Adrenal gland (tissue), 12 donors: ENCODE measurements around the gene DIPK1B. TPM values are rescaled to one million over a fixed set of nuclear protein-coding genes. Genes with fewer than 3 reads are reported as not detected.

Source experiments
- DNase-seq, 7 donors: peaks; one replicate each; pipeline ENCODE4 v3.0.0-alpha.2; 2019 to 2020
- H3K27ac ChIP-seq, 5 donors: fragments of 200-600 bp; sonication (generic) in 4 of 5; 1 replicate in 3 of 5; 2 replicates in 2 of 5; pipeline versions ENCODE4 v1.5.1 to v1.8.0; 2016 to 2020; ENCODE audit warnings: mild to moderate bottlenecking in 1 of 5
- H3K27me3 ChIP-seq: fragments of 200-600 bp; 2 replicates; pipeline ENCODE4 v1.8.0; 2021
- H3K36me3 ChIP-seq, 2 donors: fragments of 200-600 bp; replicated peaks in 1 of 2; 1 replicate in 1 of 2; 2 replicates in 1 of 2; pipeline versions ENCODE4 v1.5.1 to v1.8.0; 2018 to 2022
- H3K4me1 ChIP-seq, 2 donors: fragments of 200-600 bp; replicated peaks in 1 of 2; 1 replicate in 1 of 2; 2 replicates in 1 of 2; pipeline versions ENCODE4 v1.5.1 to v1.8.0; 2018 to 2021
- H3K4me3 ChIP-seq, 4 donors: fragments of 200-600 bp; sonication (generic) in 3 of 4; one replicate each; pipeline ENCODE4 v1.5.1; 2016 to 2018
- H3K9me3 ChIP-seq, 3 donors: fragments of 200-600 bp; sonication (generic) in 1 of 3; replicated peaks in 1 of 3; 1 replicate in 2 of 3; 2 replicates in 1 of 3; pipeline versions ENCODE4 v1.5.1 to v1.8.0; 2016 to 2021
- POLR2A ChIP-seq, 2 donors: fragments of 450-650 bp; IDR thresholded peaks; one replicate each; pipeline ENCODE4 v1.6.1; 2017; ENCODE audit warnings: antibody characterized with exemption in 2 of 2, mild to moderate bottlenecking in 2 of 2, moderate library complexity in 1 of 2
- WGBS, 4 donors: extraction: QIAGEN DNeasy Blood & Tissue Kit in 2 of 4; methylation state at CpG; one replicate each; pipeline versions ENCODE4 v1.1.5 to v1.1.7; 2013 to 2017; 5-methylcytosine and 5-hydroxymethylcytosine counted together
- intact Hi-C, 2 donors: fragments of 100-400 bp; cut with DNase I; formaldehyde crosslinking; loops; one replicate each; pipeline versions ENCODE4 v1.14.1 to v1.15.0; 2022 to 2023
- polyA plus RNA-seq, 3 donors: library from polyadenylated mRNA; stranded (reverse); fragments of 200-250 nt in 2 of 3; fragments of 350-450 nt in 1 of 3; fragmentation: Illumina TruSeq in 1 of 3; extraction: RNeasy Lipid Tissue Mini Kit (QIAGEN cat#74804) in 1 of 3; gene quantifications; one replicate each; pipeline ENCODE4 v1.2.3, GENCODE V29; 2013 to 2014
- total RNA-seq, 9 donors: library from RNA; depleted of rRNA in 4 of 9; stranded (reverse); fragments of >200 nt in 4 of 9; fragments of 120-200 nt in 1 of 9; fragmentation: NEBNext Ultra II Directional in 1 of 9; extraction: Animal tissue kit (Norgen Biotek cat#: 25700) in 1 of 9; gene quantifications; one replicate each; pipeline versions ENCODE4 v1.1.0 to v1.2.4, GENCODE V29; 2013 to 2023
- TF ChIP-seq, protein P1 (sequence below), 6 experiments: fragments of 450-650 bp in 4 of 6; fragments of 200-600 bp in 2 of 6; sonication (generic) in 1 of 6; IDR thresholded peaks; 1 replicate in 5 of 6; 2 replicates in 1 of 6; pipeline versions ENCODE4 v1.5.1 to v1.8.0; 2016 to 2021; ENCODE audit warnings: antibody characterized with exemption in 6 of 6, mild to moderate bottlenecking in 2 of 6, moderate library complexity in 1 of 6
- donor health status: healthy with polysubstance abuse.
- donor health status: Bipolar disorder and iron deficiency.
- donor health status: DM: yes; HTN: yes; CAD: no.
- donor health status: DM: no; HTN: no; CAD: no.
- donor health status: DM: no; HTN: no; CAD: no.
- donor health status: DM: yes; HTN: yes; CAD: no.

DIPK1B gene
- total and polyA plus RNA-seq, 12 donors = 1.4 to 19.2 (median 8.3) TPM

DNA sequence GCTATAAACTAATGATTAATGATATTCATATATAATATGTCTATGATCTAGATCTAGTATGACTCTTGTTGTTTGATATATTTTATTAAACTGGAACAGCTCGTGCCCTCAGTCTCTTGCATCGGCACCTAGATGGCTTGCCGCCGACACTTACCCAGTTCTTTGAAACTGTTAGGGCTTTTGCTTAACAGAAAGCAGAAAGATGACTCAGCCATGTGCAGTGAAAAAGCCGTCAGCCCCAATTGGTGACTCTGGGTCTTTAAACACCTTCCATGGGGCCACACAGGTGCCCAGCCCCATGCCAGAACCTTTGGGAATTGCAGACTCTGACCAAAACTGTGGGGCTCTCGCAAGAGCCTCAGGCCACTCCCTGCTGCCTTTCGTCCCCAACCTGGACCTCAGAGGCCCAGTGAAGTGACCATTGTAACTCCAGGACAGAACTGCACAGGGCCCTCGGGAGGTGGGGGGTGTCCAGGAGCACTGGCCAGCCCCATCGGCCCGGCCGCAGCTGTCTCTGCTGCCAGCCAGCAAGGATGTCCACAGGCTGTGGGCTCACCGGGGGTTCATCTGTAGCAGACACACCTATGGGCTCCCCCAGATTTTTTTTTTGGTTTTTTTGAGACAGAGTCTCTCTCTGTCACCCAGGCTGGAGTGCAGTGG lies 22.6 kb downstream of the DIPK1B start:
- Histone ChIP-seq H3K36me3 (no peaks in the 10 kb centered on the region), H3K9me3 (no peaks in the 10 kb centered on the region), H3K4me3 (no peak overlapping the region), H3K27me3 (no peaks in the 10 kb centered on the region), H3K27ac (no peak overlapping the region), H3K4me1 (no peaks in the 10 kb centered on the region)
- no peak for TF ChIP-seq POLR2A (IDR thresholded peaks at IDR 0.05)
- TF ChIP-seq, protein P1, sequence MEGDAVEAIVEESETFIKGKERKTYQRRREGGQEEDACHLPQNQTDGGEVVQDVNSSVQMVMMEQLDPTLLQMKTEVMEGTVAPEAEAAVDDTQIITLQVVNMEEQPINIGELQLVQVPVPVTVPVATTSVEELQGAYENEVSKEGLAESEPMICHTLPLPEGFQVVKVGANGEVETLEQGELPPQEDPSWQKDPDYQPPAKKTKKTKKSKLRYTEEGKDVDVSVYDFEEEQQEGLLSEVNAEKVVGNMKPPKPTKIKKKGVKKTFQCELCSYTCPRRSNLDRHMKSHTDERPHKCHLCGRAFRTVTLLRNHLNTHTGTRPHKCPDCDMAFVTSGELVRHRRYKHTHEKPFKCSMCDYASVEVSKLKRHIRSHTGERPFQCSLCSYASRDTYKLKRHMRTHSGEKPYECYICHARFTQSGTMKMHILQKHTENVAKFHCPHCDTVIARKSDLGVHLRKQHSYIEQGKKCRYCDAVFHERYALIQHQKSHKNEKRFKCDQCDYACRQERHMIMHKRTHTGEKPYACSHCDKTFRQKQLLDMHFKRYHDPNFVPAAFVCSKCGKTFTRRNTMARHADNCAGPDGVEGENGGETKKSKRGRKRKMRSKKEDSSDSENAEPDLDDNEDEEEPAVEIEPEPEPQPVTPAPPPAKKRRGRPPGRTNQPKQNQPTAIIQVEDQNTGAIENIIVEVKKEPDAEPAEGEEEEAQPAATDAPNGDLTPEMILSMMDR (IDR thresholded peaks at IDR 0.05) = no peak
- WGBS, 4 donors = 76 to 83% (median 81%) methylated on average over 6 to 12 of the region's 12 CpGs
- DNase-seq = no peak
- intact Hi-C loops = no loop called here

DNA sequence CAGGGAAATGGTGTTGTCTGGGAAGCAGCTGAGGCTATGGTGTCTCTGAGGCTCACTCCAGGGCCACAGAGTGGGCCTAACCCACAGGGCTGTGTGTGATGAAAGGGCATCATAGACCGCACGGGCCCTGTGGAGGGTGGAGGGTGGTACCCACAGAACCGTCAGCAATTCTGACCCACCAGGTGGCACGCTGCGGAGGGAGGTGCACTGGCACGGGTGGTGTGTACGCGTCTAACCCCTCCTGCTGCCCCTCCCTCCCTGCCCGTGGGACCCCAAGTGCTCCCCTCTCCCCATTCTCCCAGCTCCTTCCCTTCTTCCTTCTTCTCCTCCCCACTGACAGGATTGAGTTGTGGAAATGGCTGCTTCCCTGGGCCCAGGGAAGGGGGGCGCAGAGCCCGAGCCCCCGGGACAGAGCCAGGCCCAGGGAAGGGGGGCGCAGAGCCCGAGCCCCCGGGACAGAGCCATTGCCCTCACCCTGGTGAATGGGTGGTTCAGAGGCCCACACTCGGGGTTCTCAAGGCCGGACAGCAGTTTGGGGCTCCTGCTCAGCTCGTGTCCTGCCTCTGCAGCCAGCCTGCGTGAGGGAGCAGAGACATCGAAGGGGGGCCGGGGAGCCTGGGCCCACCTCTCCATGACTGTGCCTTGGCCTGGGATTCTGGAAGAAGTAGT lies 23.6 kb downstream of the DIPK1B start:
- 67 to 82% (median 79%) methylated on average over 4 to 21 of the region's 21 CpGs for WGBS, 4 donors
- intact Hi-C loops = no loop called here

DNA sequence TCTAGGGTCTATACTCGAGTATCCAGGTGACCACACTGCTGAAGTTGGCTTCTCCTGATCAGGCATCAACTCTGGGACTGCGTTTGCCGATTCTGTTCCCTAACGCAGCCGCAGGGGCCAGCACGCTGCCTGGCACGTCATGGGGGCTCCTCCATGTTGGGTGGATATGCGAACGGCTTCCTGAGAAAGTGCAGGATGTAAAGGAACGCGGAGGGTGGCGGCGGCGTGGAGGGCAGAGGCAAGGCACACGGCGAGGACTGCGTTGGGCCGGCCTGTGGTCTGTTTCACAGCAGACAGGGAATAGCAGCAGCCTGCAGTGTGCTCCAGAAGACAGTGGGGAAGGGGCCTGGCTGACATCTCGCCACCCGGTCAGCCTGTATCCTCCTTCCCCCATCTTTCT lies 26.6 kb downstream of the DIPK1B start:
- DNase-seq = no peak
- H3K4me3 ChIP-seq = no peak overlapping the region
- H3K9me3 ChIP-seq = no peaks in the 10 kb centered on the region
- H3K27ac ChIP-seq = no peak overlapping the region
- peaks cover 0 to 6% of the 10 kb centered on the region in 2 donors for H3K4me1 ChIP-seq
- TF ChIP-seq, protein P1 (IDR thresholded peaks at IDR 0.05) = no peak
- TF ChIP-seq POLR2A (IDR thresholded peaks at IDR 0.05) = no peak
- H3K36me3 ChIP-seq = no peaks in the 10 kb centered on the region
- intact Hi-C loops = no loop called here
- H3K27me3 ChIP-seq = peaks cover 24% of the 10 kb centered on the region
- WGBS, 4 donors = 86 to 90% (median 90%) methylated on average over 19 to 20 of the region's 20 CpGs

More for the DNA sequence above, 23.6 kb downstream of the DIPK1B start:
- no peak for TF ChIP-seq POLR2A (IDR thresholded peaks at IDR 0.05)
- TF ChIP-seq, protein P1 (IDR thresholded peaks at IDR 0.05) = no peak
- DNase-seq = no peak
- H3K4me3 ChIP-seq = no peak overlapping the region
- H3K4me1 ChIP-seq = peaks cover 0 to 2% of the 10 kb centered on the region in 2 donors
- H3K9me3 ChIP-seq = no peaks in the 10 kb centered on the region
- no peaks in the 10 kb centered on the region for H3K27me3 ChIP-seq
- H3K27ac ChIP-seq = no peak overlapping the region
- no peaks in the 10 kb centered on the region for H3K36me3 ChIP-seq

DNA sequence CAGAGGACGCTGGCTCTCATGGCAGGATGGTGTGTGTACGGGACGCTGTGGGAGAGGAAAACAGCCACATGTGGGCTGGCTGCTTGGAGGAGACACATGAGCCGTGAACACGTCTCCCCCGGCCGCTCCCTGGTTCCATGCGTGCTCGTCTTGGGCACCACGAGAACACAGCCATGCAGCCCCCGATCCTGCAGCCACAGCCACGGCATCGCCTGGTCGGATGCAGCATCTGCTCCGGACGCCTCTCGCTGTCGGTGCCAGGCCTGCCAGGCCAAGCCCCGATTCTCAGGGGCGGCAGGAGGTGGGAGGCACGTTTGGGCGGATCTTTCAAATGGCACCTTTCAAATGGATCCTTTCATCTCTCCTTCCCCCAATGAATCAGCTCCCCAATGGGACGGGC lies 27.1 kb downstream of the DIPK1B start:
- H3K9me3 ChIP-seq = no peaks in the 10 kb centered on the region
- 83 to 88% (median 85%) methylated on average over 11 to 23 of the region's 23 CpGs for WGBS, 4 donors
- intact Hi-C loops = no loop called here

More for the DNA sequence above, 27.1 kb downstream of the DIPK1B start:
- H3K27me3 ChIP-seq = peaks cover 24% of the 10 kb centered on the region
- DNase-seq = no peak
- no peak overlapping the region for H3K27ac ChIP-seq
- TF ChIP-seq, protein P1 (IDR thresholded peaks at IDR 0.05) = no peak
- no peak for TF ChIP-seq POLR2A (IDR thresholded peaks at IDR 0.05)
- peaks cover 0 to 6% of the 10 kb centered on the region in 2 donors for H3K4me1 ChIP-seq
- H3K36me3 ChIP-seq = no peaks in the 10 kb centered on the region
- no peak overlapping the region for H3K4me3 ChIP-seq
